Right renal cortex interstitium (tissue), 3 donors: ENCODE results near the gene DLG2. TPM values are rescaled to one million over a fixed set of nuclear protein-coding genes. Genes with fewer than 3 reads are reported as not detected.
"Not testable (repeated sequence)": the region's sequence is repeated elsewhere in the genome, so short reads cannot be mapped to it uniquely, and the experiment has no call there.

Experiments used
- DNase-seq, 3 donors: peaks; one replicate each; pipeline ENCODE4 v3.0.0-alpha.2; 2013; ENCODE audit warnings: low read depth in 3 of 3, low spot score in 2 of 3
- polyA plus RNA-seq, 3 donors: library from polyadenylated mRNA; unstranded; fragments of 120-200 nt; gene quantifications; one replicate each; pipeline ENCODE4 v1.2.1, GENCODE V29; 2013; ENCODE audit not compliant: insufficient read length in 3 of 3

The DLG2 gene
- polyA plus RNA-seq, 3 donors: 11.5 to 14.0 (median 13.3) TPM

- no peak for DNase-seq
Observed at GRCh38 chr11:85062659-85063058, 564.5 kb downstream of the DLG2 start.

GRCh38 chr11:85052636-85053035 is 574.5 kb downstream of the DLG2 start:
- no peak for DNase-seq

GRCh38 chr11:85048801-85049200 is 578.3 kb downstream of the DLG2 start:
- DNase-seq: no peak

- no peak for DNase-seq
Observed at GRCh38 chr11:85045716-85046115, 581.4 kb downstream of the DLG2 start.

GRCh38 chr11:85044911-85045310 is 582.2 kb downstream of the DLG2 start:
- no peak for DNase-seq

- no peak for DNase-seq
Observed at GRCh38 chr11:85042361-85042760, 584.8 kb downstream of the DLG2 start.

GRCh38 chr11:85040166-85040565 is 587.0 kb downstream of the DLG2 start:
- DNase-seq: no peak

GRCh38 chr11:85029964-85030363 is 597.2 kb downstream of the DLG2 start:
- DNase-seq: no peak

GRCh38 chr11:85028329-85029101 is 598.6 kb downstream of the DLG2 start:
- no peak for DNase-seq

- DNase-seq: no peak
Observed at GRCh38 chr11:85027346-85027745, 599.8 kb downstream of the DLG2 start.

- DNase-seq: no peak
Observed at GRCh38 chr11:85021058-85021457, 606.1 kb downstream of the DLG2 start.

- no peak for DNase-seq
Observed at GRCh38 chr11:84993386-84993785, 633.8 kb downstream of the DLG2 start.

GRCh38 chr11:84990141-84990540 is 637.0 kb downstream of the DLG2 start:
- no peak for DNase-seq

- DNase-seq: not testable (repeated sequence)
Observed at GRCh38 chr11:84987686-84988187, 639.4 kb downstream of the DLG2 start.

- DNase-seq: no peak
Observed at GRCh38 chr11:84981301-84981700, 645.8 kb downstream of the DLG2 start.

- no peak for DNase-seq
Observed at GRCh38 chr11:84969103-84969502, 658.0 kb downstream of the DLG2 start.

- DNase-seq: no peak
Observed at GRCh38 chr11:84965484-84965883, 661.7 kb downstream of the DLG2 start.

- DNase-seq: no peak
Observed at GRCh38 chr11:84963240-84963639, 663.9 kb downstream of the DLG2 start.

GRCh38 chr11:84962018-84962417 is 665.1 kb downstream of the DLG2 start:
- no peak for DNase-seq

- DNase-seq: no peak
Observed at GRCh38 chr11:84958295-84958694, 668.8 kb downstream of the DLG2 start.

- no peak for DNase-seq
Observed at GRCh38 chr11:84950569-84951270, 676.4 kb downstream of the DLG2 start.

- DNase-seq: no peak
Observed at GRCh38 chr11:84947970-84948580, 679.1 kb downstream of the DLG2 start.
